Ramos (cell line): ENCODE results near the gene RAB9B.
"Not testable (repeated sequence)": the region's sequence is repeated elsewhere in the genome, so short reads cannot be mapped to it uniquely, and the experiment has no call there.

Experiments
- in situ Hi-C: fragments of 300-500 bp; cut with MboI; formaldehyde crosslinking; loops from one replicate; pipeline ENCODE4 v1.14.3; 2022; ENCODE audit warnings: low sequenced_read_pairs; ENCODE audit not compliant: unreplicated experiment

Gene RAB9B, protein sequence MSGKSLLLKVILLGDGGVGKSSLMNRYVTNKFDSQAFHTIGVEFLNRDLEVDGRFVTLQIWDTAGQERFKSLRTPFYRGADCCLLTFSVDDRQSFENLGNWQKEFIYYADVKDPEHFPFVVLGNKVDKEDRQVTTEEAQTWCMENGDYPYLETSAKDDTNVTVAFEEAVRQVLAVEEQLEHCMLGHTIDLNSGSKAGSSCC

DNA sequence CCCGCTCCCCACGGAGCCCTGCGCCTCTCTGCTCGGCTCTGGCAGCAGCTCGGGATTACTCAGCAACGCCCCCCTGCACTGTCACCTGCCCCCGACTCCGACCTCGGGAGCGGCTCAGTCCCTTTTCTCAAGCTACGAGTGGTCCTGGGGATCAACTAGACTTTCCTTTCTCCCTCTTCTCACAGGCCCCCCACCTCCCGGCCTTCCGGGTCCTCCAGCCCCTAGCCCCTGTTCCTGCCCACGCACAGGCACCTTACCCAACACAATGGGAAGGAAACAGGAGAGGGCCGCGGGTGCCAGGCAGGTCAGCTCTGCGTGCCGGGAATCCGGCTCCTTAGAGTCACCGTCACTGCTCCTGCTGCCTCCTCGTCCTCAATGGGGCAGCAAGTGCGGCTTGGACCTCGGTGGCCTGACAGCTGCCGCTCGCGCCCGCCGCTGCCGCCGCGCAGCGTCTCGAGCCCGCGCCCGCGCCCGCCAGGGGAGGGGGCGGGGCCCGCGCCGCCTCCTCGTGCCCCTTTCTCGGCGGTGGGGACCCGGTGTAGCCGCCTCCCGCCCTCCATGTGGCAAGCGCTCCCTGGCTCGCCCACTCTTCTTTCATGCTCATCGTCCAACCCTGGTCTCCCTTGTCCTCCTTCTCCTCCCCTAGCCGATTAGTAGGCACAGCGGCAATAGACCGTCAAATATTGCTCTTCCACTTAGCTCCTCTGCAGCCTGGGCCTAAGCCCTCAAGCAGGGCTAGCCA is at the start of gene RAB9B:
RAB9B (minus strand) TSS at position 455 of the 742 bp plus-strand sequence. CDS start 6,473 bp downstream, outside the sequence.
- in situ Hi-C loops, result loop anchor here (25.0 kb wide), 1 partner anchor 105 kb away; no protein-coding TSS in a partner anchor

DNA sequence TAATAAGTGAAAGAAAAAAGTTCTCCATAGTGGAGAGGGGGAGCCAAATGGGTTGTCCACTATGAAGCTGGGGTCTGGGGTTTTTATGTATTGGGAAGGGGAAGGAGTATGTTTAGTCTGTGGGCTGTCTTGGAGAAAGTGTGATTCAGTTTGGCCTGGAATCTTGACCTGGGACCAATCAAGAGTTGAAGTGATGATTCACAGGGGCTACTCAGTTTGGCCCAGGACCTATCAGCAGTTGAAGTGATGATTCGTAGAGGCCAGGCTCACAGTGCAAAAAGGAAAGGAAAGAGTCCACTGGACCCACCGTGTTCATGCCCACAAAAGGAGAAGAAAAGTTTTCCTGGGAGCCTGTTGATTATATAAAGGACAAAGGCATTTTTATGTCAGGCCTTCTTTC is 47.3 kb upstream of the RAB9B start:
- in situ Hi-C loops, result no loop called here

DNA sequence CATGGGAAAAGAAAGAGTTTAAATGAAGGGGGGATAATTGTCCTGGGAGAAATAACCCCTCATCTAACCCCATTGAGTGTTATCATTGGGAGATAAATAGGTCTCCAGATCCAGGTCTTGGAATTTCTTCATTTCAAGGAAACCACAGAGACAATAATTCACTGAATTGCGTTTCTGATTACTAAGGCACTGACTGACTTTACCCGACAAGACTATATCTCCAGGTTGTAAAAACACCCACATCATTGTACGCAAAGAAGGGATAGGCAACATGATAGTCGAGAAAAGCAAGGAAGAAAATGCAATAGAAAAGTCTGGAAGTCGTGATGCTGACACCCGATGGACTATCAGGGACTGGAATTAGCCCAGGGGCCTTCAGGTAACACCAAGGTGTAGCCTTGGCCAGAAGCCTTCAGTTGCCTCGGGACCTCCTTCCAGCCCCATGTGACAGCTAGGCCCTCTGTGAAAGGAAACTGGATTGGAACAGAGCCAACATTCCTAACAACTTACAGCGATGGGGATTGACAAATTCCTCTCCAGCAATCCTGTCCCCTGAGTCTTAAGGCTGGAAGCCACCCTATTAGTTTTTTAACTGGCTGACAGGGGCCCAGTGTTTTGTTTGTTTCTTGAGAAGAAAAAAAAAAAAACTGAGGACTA is 46.5 kb upstream of the RAB9B start:
- in situ Hi-C loops, result no loop called here

DNA sequence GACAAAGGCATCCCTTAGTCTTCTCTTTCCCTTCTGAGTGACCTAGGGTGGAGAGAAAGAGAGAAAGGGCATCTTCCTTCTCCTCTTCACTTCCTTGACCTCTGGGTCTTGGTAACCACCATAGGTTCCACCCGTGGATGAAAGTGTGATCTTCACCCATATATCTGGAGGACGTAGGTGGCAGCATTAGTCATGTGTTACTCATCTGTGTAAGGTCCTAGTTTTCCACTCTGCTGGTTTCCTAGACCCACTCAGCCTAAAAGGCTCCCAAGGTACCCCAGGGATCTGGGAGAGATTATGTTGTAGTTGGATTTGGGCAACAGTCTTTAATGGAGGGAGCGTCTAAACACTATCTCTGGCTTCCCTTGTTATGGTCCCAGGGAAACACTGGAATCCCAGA is 45.5 kb upstream of the RAB9B start:
- in situ Hi-C loops, result no loop called here

DNA sequence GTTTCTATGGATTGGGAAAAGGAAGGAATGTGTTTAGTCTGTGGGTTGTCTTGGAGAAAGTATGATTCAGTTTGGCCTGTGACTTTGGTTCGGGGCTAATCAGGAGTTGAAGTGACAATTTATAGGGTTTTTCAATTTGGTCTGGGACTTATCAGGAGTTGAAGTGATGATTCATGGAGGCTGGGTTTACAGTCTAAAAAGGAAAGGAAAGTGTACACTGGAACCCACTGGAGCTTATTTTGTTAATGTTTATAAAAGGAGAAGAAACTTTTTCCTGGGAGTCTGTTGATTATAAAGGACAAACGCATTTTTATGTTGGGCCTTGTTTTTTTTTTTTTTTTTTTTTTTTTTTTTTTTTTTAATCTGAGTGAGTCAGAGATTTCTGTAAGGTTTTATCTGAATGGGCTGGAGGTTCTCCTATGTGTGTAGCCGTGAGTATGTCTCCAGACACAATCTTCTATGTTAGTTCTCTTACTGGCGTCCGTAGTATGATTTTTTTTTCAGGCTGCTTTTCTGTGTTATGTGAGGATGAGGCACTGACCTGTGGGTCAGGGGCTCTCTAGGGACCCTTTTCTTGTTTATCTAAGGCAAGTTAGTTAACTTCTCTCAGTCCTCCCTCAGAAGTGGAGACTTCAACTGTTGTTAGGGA is 33.0 kb upstream of the RAB9B start:
- in situ Hi-C loops, result no loop called here

DNA sequence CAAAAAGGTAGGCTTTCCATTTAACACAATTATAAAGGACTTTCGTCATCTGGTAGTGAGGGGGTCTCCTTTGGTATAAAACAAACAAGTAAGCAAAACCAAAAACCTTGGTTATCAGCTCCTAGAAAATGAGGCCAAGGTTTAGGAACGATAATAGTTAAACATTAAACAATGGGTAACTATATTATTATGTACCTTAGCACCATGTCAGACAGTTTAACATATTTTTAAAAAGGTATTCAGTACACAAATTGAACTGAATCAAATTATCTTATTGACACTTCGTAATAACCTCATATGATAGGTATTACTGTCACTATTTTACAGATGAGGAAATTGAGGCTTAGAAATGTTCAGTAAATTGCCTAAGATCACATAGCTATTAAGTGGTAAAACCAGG is 32.1 kb upstream of the RAB9B start:
- in situ Hi-C loops, result no loop called here

DNA sequence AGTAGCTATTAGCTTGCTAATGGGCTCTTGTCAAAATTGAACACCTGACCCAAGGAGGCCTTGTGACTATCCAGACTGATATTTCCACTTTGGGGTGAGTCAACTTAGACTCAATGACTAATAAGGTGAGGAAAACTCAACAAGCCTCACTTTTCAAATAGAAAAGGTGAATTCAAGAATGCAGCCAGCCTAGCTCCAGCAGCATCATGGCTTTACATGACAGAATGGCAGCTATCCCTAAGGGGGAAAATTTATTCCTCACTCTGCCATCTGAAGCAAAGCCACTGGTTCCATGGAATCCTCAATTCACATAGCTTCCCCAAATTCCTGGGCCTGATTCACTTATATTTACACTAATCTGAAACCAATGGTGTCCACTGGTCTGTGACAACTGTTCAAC is 29.1 kb upstream of the RAB9B start:
- in situ Hi-C loops, result no loop called here

DNA sequence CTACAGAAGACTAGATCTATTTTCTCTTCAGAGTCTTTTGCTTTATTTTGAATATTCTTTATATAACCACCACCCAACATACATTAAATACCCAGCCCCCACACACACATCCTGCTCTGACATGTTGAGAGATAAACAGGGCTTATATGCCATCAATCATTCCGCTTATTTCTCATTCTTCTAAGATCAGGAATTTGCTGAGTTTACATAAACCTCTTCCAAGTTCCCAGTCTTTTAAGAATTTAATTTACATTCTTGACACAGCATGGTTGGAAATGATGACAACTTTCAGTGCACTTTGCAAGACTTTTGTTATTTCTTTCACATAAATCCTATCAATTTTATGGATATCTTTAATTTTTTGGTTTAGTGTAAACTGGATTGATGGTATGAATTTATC is 17.5 kb upstream of the RAB9B start:
- in situ Hi-C loops, result loop anchor here (10.0 to 25.0 kb wide), 2 partner anchors 88 to 285 kb away; no protein-coding TSS in a partner anchor

DNA sequence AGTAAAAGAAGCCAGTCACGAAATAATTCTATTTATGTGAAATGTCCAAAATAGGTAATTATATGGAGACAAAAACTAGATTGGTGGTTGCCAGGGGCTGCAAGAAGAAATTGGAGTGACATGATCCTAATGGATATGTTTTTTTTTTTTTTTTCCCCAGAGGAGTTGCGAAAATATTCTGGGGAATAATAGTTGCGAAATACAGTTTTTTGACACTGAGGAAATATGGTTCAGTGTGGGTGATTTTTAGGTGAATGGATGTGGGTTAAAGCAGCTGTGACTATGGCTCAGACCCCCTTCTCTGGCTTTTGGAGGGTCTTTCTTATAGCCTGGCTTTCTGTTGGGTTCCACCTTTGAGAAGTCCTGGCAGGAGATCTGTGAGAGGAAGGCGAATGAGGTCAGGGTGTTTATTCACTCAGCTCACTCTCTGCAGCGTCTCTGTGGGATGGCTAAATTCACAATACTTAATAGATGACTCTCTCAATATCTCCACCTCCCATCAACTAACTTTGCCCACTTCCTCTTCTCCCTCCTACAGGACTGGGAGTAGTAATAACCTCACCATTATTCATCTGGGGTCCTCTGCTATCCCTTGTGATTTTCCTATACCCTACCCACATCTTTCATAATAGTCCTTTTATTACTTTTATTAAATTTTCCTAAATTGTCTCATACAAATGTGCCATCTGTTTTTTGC is 15.3 kb upstream of the RAB9B start:
- in situ Hi-C loops, result loop anchor here (10.0 to 25.0 kb wide), 2 partner anchors 90 to 287 kb away; no protein-coding TSS in a partner anchor

DNA sequence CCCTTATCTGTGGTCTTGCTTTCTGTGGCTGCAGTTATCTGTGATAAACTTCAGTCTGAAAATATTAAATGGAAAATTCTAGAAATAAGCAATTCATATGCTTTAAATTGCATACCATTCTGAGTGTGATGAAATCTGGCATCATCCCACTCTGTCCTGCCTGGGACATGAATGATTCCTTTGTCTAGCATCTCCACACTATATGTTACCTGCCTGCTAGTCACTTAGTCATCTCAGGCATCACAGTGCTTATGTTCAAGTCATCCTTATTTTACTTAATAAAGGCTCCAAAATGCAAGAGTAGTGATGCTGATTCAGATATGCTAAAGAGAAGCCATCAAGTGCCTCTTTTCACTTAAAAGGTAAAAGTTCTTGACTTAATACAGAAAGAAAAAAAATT is 14.3 kb upstream of the RAB9B start:
- in situ Hi-C loops, result loop anchor here (10.0 to 25.0 kb wide), 2 partner anchors 91 to 288 kb away; no protein-coding TSS in a partner anchor

DNA sequence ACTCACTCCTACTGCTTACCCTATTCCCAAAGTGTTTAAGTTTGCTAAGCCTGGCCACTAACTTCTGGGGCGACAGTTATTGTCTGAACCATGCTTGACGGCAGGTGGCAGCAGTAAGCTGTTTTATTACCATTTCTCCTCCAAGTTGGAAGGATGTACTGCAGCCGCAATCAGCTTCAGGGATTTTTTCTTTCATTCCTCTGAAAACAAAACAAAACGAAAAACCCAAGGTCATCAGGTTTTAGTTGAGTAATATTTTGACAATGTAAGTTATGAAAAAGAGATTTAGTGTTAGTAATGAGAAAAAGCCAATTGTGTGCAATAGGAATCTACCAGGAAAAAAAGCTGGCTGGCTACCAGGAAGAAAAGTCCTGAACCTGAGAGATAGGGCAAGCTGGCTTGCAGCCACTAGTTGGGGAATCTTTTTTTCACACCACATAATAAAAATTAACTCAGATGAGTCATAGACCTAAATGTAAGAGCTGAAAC is 13.2 kb upstream of the RAB9B start:
- in situ Hi-C loops, result loop anchor here (10.0 to 25.0 kb wide), 2 partner anchors 92 to 290 kb away; no protein-coding TSS in a partner anchor

DNA sequence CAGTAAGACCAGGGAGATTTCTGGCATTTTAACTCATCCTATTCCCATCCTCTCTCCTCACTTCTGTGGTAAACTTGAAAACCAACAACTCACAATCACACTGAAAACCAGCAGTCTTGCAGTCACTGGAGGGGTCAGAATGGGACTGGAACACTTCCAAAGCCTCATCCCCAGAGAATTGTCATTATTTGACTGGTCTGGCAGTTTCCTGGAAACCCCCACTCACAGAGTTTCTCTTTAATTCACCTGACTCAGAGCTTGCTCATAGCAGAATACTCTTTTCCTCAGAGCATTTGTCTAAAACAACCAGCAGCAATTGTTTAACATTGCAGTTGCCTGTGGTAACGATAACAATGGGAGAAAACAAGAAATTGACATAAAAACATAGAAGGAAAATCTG is 7.3 kb upstream of the RAB9B start:
- in situ Hi-C loops, result loop anchor here (25.0 kb wide), 1 partner anchor 98 kb away; no protein-coding TSS in a partner anchor

DNA sequence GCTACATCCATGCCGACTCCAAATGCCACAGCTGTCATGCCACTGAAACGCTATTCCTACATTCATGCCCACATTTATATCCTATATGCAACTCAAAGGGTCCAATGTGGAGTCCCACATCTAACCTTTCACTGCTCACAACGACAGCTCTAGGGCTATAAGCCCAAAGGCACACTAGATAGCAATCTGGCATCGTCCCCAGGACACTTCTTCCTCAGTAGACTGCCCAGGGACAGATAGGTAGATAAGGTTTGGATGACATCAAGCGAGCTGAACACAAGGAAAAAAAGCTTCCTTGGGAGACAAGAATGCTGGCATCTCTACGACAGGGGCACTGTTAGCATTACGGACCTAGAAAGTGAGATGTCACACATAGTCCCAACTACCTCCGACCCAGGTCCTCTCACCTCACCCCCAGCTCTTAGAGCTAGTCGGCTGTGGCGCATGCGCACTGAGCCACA is 685 bp downstream of the RAB9B start:
- in situ Hi-C loops, result loop anchor here (25.0 kb wide), 1 partner anchor 106 kb away; no protein-coding TSS in a partner anchor

DNA sequence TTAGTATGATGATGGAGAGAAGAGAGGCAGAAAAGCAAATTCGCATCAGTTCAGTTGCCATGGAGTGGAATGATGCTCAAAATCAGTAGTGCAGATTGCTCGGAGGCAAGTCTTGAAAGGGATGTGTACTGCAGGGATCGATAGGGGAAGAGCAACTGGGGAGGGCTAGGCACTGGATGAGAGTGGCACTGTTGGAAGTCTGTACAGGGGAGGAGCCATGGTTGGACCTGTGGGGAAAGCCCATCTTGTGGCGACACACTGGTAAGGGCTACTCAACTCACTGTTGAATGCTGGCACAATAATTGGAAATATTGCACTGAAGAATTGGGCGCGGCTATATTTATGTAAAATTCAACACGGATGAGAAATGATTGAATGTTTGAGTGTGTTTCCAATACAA is 1.2 kb downstream of the RAB9B start:
- in situ Hi-C loops, result loop anchor here (25.0 kb wide), 1 partner anchor 106 kb away; no protein-coding TSS in a partner anchor

DNA sequence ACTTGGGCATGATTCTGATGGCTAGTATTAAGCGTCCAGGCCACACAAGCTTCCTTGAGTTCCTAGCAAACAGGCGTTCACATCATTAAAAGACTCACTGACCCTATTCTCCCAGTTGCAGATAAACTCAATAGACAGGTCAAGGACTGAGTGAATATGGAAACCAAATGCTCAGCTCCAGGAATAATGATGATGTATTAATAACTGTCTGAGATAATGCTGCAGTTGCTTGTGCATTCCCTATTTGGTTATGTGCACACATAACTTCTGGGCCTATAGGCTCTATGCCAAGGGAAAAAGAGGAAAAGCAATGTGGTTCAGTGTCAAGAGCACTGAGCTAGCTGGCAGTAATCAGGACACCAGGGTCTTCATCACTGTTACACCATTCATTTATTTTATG is 3.5 kb downstream of the RAB9B start:
- in situ Hi-C loops, result loop anchor here (25.0 kb wide), 1 partner anchor 109 kb away; no protein-coding TSS in a partner anchor

DNA sequence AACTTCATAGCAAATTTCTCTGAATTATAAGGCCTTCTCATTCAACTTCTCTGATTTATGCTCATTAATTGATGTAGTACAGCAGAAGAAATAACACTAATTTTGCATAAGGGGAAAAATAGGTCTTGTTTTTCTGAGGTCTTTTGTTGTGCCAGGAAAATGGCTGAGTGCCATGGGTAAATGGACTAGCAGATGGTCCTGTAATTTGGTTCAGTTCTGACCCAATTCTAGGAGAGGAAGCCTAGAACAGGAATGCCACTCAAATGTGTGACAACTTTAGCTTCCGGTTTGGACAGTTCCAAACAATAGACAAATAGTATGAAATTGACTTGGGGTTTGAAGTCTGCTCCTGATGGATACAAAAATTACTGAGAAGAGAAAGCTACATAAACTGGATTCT is 6.2 kb downstream of the RAB9B start:
- in situ Hi-C loops, result loop anchor here (25.0 kb wide), 1 partner anchor 111 kb away; no protein-coding TSS in a partner anchor

DNA sequence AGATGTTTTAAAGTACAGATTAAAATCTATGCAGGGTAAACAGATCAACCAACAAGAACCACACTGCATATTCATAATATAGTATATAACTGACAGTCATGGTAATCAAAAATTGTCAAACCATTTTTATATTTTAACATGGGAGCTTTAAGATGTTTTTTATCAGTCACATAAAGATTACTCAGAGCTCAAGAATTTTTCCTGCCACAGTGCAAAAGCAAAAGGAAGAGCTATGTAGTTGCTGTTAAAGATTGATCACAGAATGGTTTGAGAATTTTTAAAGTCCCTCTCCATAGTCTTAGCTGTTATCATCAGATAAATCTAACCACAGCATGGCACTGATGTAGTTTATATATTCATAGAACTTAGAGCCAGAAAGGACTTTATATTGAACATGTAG is 8.5 kb downstream of the RAB9B start:
- in situ Hi-C loops, result no loop called here

DNA sequence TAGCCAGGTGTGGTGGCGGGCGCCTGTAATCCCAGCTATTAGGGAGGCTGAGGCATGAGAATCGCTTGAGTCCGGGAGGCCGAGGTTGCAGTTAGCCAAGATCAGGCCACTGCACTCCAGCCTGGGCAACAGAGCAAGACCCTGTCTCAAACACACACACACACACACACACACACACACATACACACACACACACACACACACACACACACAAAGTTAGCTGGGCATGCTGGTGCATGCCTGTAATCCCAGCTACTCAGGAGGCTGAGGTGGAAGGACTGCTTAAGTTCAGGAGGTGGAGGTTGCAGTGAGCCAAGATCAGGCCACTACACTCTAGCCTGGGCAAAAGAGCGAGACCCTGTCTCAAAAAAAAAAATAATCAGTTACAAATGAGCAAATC is 11.3 kb downstream of the RAB9B start:
- in situ Hi-C loops, result not testable (repeated sequence)
